ENCODE results near the gene FMO2. TPM values are rescaled to one million over a fixed set of nuclear protein-coding genes. Genes with fewer than 3 reads are reported as not detected.

Gene FMO2, protein sequence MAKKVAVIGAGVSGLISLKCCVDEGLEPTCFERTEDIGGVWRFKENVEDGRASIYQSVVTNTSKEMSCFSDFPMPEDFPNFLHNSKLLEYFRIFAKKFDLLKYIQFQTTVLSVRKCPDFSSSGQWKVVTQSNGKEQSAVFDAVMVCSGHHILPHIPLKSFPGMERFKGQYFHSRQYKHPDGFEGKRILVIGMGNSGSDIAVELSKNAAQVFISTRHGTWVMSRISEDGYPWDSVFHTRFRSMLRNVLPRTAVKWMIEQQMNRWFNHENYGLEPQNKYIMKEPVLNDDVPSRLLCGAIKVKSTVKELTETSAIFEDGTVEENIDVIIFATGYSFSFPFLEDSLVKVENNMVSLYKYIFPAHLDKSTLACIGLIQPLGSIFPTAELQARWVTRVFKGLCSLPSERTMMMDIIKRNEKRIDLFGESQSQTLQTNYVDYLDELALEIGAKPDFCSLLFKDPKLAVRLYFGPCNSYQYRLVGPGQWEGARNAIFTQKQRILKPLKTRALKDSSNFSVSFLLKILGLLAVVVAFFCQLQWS
- polyA plus RNA-seq (ENCODE audit: insufficient read depth in 1 of 5, insufficient read length in 5 of 5, low replicate concordance in 1 of 5): 10 to 100 TPM; 12.9 to 32.6 (median 24.9) TPM
- long read RNA-seq, donor 1, partial matches to known transcripts: 14 of 16 reads
- long read RNA-seq, donor 1, other reads (novel, unspliced or antisense): 0 of 16 reads
- long read RNA-seq, donor 2: 0 reads
- long read RNA-seq, donor 3, partial matches to known transcripts: 7 of 10 reads
- long read RNA-seq, donor 3, other reads (novel, unspliced or antisense): 0 of 10 reads
- long read RNA-seq, donor 4, partial matches to known transcripts: 0 of 2 reads
- long read RNA-seq, donor 4, other reads (novel, unspliced or antisense): 0 of 2 reads
- long read RNA-seq, donor 5, transcript FMO2-201 (9 exons, 3,851 nt): major isoform, 5 of 5 reads
- long read RNA-seq, donor 5, partial matches to known transcripts: 0 of 5 reads
- long read RNA-seq, donor 5, other reads (novel, unspliced or antisense): 0 of 5 reads
- long read RNA-seq, donor 6, partial matches to known transcripts: 9 of 13 reads
- long read RNA-seq, donor 6, other reads (novel, unspliced or antisense): 0 of 13 reads
- long read RNA-seq, donor 7, partial matches to known transcripts: 0 of 3 reads
- long read RNA-seq, donor 7, other reads (novel, unspliced or antisense): 0 of 3 reads
- long read RNA-seq, donor 8: 0 reads

DNA sequence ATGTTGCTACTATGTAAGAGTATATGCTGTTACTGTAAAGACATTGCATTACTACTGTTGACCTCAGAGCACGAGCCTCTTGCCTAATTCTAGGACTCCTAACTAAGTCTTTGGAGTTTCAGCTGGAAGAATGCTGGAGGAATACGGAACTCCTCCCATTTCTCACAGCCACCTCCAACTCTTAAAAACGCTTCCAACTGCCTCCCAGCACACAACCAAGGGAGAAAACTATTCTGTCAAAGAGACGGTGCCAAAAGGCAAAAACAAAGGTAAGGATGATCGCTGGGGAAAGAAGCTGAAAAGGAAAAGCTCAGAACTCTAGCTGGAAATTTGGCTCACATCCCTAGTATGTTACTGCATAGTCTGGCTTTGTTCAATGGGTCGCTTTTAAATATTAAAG is at the start of gene FMO2:
Gene FMO2, plus strand, starts transcription at position 210 of the 400 bp plus-strand sequence. CDS start 414 bp downstream, outside the sequence.
- peak; percentile 48 to 66 for DNase-seq

DNA sequence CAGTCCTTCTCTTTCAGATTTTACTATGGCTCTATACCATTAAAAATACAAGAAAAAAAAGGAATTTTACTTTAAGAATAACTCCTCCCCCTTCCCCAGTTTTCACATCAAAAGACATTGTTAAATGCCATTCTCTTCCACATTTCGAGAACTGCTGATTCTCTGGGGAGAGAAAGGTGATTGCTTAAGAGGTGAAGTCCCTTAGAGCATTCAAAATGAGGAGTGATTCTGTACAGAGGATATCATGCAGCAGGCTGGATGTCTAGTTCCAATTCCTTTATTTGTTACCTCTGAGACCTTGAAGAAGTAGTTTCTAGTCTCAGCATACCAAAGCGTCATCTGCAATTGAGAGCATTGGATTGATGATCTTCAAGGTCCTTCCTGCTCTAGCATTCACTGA is 47.5 kb upstream of the FMO2 start:
- DNase-seq: no peak

DNA sequence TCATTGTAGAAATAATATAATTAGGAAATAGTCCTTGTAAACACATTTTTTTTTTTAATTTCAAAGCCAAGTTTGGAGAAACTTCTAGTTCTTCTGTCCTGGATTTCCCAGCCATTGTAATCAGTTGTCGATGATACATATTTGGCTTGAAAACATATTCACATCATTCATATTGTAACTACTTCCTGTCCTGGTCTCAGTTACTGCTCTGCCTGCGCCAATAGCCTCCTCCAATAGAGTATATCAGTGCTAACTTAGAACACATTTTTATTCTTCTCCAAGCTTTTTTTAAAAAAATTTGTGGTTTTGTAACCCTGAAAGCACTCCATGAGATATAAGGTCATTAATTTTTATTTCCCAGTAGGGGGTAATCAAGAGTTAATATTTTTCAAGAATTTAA is 46.1 kb upstream of the FMO2 start:
- DNase-seq: peak; percentile 74

DNA sequence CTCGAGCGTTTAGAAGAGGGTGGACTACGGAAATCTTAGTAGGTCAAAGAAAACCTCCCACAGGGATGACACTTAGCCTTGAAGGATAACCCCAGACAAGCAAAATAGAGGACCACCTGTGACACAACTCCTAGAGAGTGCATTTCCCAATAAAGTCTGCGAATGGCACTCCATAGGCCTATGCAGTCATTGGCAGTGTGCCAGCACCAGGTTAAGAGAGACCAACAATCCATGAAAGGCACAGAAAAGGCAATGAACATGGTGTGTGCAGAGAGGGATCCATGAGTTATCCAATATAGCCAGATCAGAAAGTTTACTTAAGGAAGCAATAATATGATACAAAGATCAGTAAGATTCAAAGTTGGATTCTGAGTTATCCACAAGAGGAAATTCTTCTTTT is 45.2 kb upstream of the FMO2 start:
- DNase-seq: no peak

DNA sequence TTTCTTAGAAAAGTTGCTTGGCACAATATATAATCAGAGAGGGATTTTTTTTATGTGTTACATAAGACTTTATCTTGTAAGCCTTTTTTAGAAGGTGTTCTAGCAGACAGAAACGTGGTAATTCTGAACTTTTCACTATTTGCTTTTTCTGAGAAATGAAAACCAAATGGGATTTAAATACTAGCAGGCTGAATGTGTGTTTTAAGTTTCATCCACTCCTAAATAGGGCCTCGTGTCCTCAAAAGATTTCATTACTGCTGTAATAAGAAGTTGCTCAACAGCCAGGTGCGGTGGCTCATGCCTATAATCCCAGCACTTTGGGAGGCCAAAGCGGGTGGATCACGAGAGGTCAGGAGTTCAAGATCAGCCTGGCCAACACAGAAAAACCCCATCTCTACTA is 44.7 kb upstream of the FMO2 start:
- DNase-seq: no peak

DNA sequence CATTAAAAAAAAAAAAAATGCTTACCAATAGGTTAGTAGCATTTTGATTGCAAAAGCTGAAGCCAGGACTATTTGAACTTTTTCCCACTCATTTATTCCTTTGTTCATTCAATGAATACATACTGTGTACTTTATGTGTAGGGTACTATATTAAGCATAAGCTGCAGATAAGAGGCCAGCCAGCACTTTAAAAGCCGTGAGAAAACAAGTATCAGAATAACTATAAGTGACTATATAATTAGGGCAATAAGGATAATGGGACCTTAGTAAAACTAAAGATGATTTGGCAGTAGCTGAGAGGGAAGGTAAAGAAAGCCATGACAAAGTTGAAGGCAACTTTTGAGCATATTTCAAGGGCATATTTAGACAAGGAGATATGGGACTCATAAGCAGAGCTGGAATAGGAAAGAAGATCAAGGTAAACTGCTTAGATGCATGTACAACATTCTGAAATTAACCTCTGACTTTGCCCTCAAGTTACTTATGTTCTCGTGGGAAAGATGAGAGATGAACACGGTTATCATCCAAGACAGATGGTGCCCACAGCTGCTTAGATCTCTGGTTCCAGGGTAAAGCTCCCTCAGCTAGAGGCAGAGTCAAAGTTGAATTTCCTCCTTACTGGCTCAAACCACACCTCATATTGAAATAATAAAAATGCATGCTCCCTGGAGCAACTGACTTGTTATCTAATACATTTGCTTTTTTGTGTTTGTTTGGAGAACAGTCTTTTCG is 44.0 kb upstream of the FMO2 start:
- no peak for DNase-seq

DNA sequence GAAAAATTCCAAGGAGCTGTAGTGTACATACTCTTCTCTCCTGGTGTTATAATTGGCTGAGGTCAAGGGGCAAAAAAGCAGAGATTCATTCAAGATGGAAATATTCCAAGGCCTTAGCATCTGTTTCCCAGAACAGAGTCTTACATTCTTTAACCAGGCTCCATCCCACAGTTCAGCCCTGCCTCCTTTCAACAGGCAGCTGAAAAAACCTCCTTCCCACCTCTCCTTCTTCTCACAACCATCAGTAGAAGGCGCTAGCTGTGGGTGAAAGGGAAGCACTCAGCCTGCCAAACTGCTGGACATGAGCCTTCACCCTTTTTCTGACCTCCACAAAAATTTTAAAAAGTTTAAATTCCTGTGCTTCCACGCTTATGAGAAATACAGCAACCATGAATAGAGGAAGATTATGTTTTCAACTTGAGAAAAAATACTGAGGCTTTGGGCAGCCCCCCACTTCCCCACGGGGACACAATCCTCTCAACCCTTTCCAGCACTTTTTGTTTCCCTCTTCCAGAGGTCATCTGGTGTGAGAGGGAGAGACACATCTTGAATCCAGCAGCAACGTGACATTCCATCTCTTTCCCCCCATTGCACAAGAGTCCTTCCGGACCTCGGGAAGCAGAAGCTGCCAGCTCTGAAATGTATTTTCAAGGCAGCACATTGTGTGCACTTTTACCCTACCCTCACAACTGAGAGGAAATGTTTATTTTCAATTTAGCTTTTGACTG is 43.2 kb upstream of the FMO2 start:
- peak; percentile 89 to 92 for DNase-seq

DNA sequence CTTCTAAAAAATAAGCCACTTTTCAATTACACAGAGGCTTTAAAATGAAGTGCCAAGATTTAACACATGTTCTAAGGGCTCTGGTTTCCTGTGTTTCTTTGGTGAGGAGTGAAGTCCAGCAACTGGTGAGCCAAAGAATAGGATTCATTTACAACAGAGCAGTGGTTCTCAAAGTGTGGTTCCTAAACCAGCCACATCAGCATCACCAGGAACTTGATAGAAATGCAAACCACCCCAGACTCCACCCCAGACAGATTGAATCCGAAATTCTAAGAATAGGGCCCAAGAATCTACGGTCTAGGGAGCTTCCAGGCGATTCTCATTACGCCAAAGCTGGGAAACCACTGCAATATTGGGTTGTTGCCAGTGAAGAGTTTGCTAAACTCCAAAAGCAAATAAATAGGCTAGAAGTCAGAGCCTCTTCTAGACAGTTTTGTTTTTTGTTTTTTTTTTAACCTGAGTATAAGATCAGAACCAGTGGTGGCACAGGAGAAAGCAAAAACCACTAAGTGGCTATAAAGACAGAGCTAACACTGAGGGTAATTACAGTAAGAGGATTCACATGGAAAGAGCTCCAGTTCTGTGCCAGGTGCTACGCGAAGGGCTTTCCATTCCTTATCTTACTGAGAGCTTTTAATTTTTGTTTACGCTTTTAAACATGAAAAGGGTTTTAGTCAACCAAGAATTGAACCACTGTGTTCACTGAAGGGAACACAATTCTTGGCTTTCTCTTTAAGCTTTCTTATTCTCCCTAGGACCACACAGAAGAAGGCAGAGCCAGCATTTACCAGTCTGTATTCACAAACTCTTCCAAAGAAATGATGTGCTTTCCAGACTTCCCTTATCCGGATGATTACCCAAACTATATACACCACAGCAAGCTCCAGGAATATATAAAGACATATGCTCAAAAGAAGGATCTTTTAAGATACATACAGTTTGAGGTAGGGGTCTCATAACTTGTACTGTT is 42.4 kb upstream of the FMO2 start:
- DNase-seq: peak in 1 of 2 donors; percentile 69

DNA sequence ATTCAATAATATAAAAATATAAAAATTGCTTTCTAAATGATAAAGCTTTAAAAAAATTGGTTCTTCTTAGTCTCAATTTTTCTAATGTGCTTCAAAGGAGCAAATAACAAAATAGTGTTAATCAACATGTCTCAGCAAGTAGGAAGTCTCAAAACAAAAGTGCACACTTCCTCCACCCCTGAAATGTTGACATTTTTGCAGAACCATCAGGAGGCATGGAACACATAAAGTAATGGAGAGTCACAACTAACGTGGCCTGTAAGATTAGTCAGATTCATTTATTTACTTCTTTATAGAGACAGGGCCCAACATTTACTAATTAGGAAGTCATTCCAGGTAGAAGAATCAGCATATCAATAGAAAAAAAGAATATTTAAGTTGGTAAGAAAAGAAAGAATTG is 34.9 kb upstream of the FMO2 start:
- no peak for DNase-seq

DNA sequence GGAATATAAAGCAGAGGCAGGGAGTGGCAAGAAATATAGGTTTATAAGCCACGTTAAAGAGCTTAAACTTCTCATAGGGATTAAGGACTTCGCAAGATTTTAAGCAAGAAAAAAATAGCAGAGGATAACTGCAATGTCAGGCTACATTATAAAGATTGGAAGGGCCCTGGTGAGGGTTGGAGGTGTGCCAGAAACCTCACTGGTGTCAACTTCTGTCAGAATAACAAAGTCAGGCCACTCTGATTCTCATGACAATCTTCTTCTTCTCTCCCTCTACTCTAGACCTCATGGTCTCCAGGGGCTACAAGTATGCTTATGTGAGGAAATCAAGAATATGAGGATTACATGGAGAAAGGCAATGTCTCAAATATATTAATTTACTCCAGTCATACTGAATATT is 32.6 kb upstream of the FMO2 start:
- no peak for DNase-seq

DNA sequence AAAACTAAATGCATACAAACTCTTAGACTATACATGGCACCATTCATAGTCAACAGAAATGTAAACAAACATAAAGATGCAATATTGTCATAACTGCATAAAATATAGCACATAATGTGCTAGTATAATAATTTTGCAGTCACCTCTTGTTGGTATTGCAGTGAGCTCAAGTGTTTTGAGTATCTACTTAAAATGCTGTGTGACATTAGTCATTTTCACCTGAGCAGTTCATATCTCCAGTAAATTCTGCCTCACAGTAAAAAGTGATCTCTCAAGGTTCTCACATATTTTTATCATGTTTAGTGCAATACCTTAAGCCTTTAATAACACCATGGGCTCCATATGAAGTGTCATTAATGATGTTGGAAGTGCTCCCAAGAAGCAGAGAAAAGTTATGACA is 29.6 kb upstream of the FMO2 start:
- DNase-seq: no peak

DNA sequence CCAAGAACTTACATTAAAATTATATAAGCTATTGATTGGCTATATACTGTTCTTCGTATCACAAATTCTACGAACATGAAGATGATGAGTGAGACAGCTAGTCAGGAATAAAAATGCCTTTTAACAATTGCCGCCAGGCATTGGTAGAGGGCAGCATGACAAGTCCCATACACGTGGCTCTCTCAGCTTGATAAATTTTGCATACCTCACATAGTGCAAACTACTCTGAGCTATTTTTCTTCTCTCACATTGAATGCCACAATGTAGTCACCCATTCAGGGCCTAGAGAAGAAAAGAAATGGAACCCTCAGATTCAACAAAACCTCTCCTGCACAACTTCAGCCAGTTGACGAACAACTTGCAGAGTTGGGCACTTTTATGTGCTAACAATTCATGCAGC is 27.0 kb upstream of the FMO2 start:
- no peak for DNase-seq

DNA sequence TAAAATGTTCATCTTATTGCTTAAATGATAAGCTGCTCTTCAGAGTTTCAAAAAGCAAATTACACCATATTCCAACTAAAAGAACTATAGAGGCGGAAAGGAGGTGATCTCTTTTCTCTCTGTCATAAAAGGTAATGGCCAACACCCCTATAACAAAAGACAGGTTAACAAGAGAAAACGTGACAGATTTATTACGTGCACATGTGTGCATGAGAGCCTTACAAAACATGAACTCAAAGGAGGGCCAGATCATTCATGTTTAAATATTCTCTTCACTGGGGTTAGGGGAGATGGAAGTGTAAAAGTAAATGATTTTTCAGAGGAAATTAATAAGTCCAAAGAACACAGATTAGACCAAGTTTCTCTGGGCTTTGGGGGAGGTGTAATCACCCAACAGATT is 26.5 kb upstream of the FMO2 start:
- no peak for DNase-seq

DNA sequence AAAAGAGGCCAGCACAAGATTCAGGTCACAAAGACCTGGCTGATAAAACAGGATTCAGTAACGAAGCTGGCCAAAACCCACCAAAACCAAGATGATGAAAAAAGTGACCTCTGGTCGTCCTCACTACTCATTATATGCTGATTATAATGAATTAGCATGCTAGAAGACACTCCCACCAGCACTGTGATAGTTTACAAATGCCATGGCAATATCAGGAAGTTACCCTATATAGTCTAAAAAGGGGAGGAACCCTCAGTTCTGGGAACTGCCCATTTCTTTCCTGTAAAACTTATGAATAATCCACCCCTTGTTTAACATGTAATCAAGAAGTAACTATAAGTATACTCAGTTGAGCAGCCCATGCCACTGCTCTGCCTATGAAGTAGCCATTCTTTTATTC is 26.0 kb upstream of the FMO2 start:
- no peak for DNase-seq

DNA sequence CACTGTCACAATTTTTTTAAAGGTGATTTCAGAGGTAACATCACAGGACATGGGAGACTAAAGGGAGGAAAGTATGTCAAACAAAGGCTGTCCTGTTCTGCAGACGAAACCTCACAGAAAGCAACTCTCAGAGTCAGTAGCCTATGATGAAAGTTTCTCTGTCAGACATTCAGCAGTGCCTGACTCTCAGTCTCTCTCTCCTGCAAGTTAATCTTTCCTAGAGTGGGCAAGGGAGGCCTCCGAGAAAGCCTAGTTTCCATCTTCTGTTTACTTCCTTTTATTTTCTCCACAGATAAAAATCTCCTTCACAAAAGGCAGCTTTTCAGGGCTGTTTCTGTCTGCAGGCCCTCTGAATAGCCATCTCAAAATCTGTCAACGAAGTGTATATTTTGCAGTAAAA is 24.9 kb upstream of the FMO2 start:
- DNase-seq: peak in 1 of 2 donors; percentile 20

DNA sequence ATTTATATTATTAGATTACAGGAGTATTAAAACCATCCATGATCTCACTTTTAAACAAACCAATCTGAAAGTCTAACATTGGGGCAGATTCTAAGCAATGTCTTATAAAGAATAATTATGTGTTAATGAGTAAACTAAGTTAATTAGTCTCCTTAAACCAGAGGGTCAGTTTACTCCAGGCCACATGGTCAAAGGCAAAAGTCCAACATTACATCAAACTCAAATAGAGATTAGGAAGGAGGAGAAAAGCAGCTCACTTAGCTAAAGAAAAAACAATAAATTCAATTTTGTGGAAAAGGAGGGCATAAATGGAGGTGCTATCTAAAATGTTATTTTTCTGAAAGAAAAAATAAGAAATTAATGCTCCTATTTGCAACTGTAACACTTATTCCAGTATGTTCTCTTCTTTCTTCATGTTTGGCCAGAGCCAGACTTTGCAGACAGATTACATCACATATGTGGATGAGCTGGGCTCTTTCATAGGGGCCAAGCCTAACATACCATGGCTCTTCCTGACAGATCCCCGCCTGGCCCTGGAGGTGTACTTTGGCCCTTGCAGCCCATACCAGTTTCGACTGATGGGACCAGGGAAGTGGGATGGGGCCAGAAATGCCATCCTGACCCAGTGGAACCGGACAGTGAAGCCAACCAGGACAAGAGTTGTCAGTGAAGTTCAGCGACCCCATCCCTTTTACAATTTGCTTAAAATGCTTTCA is 24.3 kb upstream of the FMO2 start:
- peak in 1 of 2 donors; percentile 31 for DNase-seq

DNA sequence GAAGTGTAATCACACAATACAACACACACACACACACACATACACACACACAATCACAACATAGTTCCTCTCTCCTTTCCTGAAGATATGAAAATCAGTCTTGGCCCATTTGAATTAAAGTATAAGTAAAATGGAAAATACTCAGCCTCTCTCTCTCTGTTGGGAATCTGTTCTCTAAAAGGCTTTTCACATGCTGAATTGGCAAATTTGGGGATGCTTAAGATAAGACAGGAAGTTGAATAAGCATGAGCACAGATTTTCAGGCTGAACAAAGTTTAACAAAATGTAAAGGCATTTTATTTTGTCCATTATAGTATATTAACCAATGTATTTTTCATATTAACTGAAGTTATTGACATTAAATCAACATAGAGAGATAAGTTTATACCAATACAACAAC is 23.7 kb upstream of the FMO2 start:
- DNase-seq: no peak

DNA sequence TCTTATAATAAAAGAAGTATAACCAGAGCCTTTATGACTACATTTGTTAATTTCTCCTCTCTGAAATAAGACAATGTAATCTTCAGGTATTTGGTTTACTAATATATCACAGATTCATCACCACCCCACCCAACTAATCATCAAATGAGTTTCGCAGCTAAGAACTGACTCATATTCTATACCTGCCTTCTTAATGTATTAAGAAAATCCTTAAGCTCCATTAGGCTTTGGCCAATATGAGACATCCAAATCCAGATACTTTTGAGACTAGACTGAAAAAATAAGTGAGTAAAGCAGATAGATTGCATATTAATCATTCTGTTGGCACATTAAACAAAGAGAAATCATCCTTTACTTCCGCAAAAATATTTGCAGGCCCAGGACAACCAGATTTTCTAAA is 18.7 kb upstream of the FMO2 start:
- no peak for DNase-seq

DNA sequence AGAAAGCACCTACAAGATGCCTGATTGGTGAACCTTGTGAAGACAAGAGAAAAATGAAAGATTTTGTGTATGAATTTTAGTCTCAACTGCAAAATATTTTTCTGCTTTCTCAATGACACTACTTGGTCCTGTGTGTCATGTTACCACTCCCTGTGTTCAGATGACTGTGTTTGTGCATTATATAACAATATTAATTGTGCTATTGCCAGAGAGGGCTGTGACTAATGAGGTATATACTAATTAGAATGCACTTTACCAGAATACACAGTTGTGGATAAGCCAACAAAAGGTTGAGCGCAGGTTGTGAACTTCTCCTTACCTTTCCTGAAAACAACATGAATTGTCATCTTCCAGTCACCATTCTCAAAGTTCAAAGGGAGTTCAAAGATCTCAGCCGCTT is 17.3 kb upstream of the FMO2 start:
- no peak for DNase-seq

All from right lung (tissue), 10 donors.